Stimulated activated CD8-positive, alpha-beta memory T cell treated with anti-CD3 and anti-CD28 coated beads, Interleukin-2, amount 100 ng/mL, for 48 hours (primary cell): ENCODE results near the gene LIMS3.
"Not testable (repeated sequence)": the region's sequence is repeated elsewhere in the genome, so short reads cannot be mapped to it uniquely, and the experiment has no call there.

ENCODE experiments used
- DNase-seq, 2 donors: peaks; one replicate each; pipeline ENCODE4 v3.0.0-alpha.2; 2020; ENCODE audit warnings: low read depth in 2 of 2

Gene LIMS3

GRCh38 chr2:109924481-109924880 is 26.0 kb downstream of the LIMS3 start:
- DNase-seq = not testable (repeated sequence)

GRCh38 chr2:109927803-109928202 is 29.3 kb downstream of the LIMS3 start:
- DNase-seq = not testable (repeated sequence)

- DNase-seq = not testable (repeated sequence)
Observed at GRCh38 chr2:109929222-109929621, 30.7 kb downstream of the LIMS3 start.

GRCh38 chr2:109936534-109936933 is 38.0 kb downstream of the LIMS3 start:
- not testable (repeated sequence) for DNase-seq

GRCh38 chr2:109945362-109945761 is 46.9 kb downstream of the LIMS3 start:
- DNase-seq = not testable (repeated sequence)

- DNase-seq = not testable (repeated sequence)
Observed at GRCh38 chr2:109947262-109947958, 48.9 kb downstream of the LIMS3 start.

GRCh38 chr2:109947959-109948520 is 49.6 kb downstream of the LIMS3 start:
- not testable (repeated sequence) for DNase-seq

- not testable (repeated sequence) for DNase-seq
Observed at GRCh38 chr2:109950146-109950843, 51.8 kb downstream of the LIMS3 start.

- DNase-seq = not testable (repeated sequence)
Observed at GRCh38 chr2:109963942-109964341, 65.5 kb downstream of the LIMS3 start.

- DNase-seq = not testable (repeated sequence)
Observed at GRCh38 chr2:109965482-109965881, 67.0 kb downstream of the LIMS3 start.

- DNase-seq = not testable (repeated sequence)
Observed at GRCh38 chr2:109966107-109966736, 67.7 kb downstream of the LIMS3 start.

GRCh38 chr2:109966858-109967257 is 68.4 kb downstream of the LIMS3 start:
- DNase-seq = not testable (repeated sequence)

- not testable (repeated sequence) for DNase-seq
Observed at GRCh38 chr2:109969864-109970263, 71.4 kb downstream of the LIMS3 start.

- not testable (repeated sequence) for DNase-seq
Observed at GRCh38 chr2:109971710-109972109, 73.2 kb downstream of the LIMS3 start.
